ENCODE measurements around the gene MTCL1.

DNA sequence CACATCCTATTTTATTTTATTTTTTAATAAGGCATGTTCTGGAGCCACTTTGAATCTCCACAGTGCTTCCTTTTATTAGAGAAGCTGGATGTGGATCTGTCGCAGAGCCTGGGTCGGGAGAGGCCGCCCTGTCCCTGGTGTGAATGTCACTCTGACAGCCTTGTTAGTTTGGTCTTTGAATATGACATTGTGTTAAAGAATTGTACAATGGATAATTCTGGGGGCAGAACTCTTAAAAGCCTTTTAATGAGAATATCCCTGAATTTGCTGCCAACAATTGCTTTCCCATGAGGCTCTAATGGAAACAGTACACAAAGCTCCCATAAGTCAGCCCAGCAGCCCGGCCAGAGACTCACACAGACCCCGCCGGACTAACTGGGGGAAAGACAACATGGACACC is 82.4 kb downstream of the MTCL1 start:
- TF ChIP-seq CTCF (conservative IDR thresholded peaks at IDR 0.05 in 1 of 2, IDR thresholded peaks at IDR 0.05 in 1 of 2; ENCODE audit: low read depth in 1 of 2, low read length in 2 of 2) (no peak), EZH2 (IDR thresholded peaks at IDR 0.05; ENCODE audit: low read length, missing control alignments) (no peak)
